ENCODE measurements around the gene CEP78.

CEP78 gene

DNA sequence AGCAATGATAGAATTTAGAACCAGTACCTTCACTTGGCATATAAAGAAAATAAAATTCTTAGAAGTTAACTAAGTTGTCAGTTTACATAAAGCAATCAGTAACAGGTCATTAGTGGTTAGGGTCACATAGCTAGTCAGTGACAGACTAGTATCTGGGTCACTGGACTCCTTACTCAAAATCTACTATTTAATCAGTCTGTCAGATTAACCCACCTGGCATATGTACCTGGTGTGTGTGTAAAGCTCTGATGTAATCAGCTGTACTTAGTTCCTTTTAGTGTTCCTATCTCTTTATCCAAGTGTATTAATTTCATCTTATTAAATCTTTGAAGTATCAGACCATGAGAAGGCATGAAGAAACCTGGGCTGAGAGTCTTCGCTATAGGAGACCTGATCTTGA, 7.3 kb downstream of the CEP78 start:
- no peak for DNase-seq (ENCODE audit: low spot score)
- H3K27ac Mint-ChIP-seq: no peak overlapping the region
- H3K27me3 Mint-ChIP-seq (ENCODE audit: low read depth): no peaks in the 10 kb centered on the region
- peaks cover 51% of the 10 kb centered on the region for H3K36me3 Mint-ChIP-seq (ENCODE audit: low read depth)
- H3K9me3 Mint-ChIP-seq: no peaks in the 10 kb centered on the region
- H3K4me3 Mint-ChIP-seq: no peak overlapping the region
- H3K4me1 Mint-ChIP-seq (ENCODE audit: low read depth): peaks cover 29% of the 10 kb centered on the region

DNA sequence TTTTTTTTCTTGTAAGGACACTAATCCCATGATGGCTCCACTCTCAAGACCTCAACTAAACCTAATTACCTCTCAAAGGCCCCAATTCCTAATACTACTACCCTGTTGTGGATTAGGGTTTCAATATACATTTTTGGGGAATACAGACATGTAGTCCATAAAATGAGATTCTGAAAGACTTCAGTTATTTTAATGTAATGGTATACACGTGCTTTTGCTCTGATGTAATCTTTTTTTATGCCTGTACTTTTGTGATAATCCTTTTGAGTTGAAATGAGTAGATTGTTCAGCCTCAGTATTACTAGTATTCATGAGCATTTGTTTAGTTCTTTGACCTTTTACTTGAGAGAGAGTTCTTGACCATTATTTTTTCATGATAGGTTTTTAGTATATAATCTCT, 9.5 kb downstream of the CEP78 start:
- Mint-ChIP-seq H3K27me3 (ENCODE audit: low read depth) (no peaks in the 10 kb centered on the region), H3K36me3 (ENCODE audit: low read depth) (peaks cover 50% of the 10 kb centered on the region), H3K9me3 (no peaks in the 10 kb centered on the region), H3K27ac (no peak overlapping the region), H3K4me1 (ENCODE audit: low read depth) (peaks cover 17% of the 10 kb centered on the region), H3K4me3 (no peak overlapping the region)
- DNase-seq (ENCODE audit: low spot score): no peak

DNA sequence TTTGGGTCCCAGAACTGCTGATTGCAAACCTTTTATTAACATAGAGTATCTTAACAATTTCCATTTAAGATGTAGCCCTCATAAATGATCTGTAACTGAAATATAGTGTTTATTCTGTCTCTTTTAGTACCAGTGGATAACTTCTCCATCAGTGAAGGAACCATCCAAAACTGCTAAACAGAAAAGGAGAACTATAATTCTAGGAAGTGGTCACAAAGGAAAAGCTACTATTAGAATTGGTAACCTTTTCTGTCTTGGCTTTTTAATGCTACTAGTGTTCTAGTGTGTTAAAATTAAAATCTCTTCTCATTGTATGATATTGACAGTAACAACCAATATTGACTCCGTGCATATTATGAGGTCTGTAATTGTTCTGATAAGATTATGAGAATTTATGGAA, 12.8 kb downstream of the CEP78 start:
- no peaks in the 10 kb centered on the region for H3K27me3 Mint-ChIP-seq (ENCODE audit: low read depth)
- H3K36me3 Mint-ChIP-seq (ENCODE audit: low read depth): peaks cover 41% of the 10 kb centered on the region
- no peak overlapping the region for H3K27ac Mint-ChIP-seq
- DNase-seq (ENCODE audit: low spot score): no peak
- no peaks in the 10 kb centered on the region for H3K9me3 Mint-ChIP-seq
- H3K4me3 Mint-ChIP-seq: no peak overlapping the region
- peaks cover 9% of the 10 kb centered on the region for H3K4me1 Mint-ChIP-seq (ENCODE audit: low read depth)

DNA sequence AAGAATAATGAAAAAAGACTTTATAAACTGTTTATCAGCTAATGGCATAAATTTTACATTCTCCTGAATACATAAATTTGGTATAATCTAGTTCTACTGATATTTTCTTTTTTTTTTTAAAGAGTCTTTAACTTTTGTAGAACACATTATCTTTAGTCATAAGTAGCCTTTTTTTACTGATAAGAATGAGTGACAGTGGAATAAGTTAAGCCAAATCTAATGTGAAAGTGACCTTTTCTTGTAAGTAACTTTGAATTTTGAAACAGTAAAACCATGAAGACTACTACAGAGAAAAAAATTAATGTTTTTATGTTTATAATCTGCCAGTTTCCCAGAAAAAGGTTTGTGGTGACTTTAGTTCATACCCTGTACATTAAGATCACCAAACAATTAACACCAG, 13.7 kb downstream of the CEP78 start:
- Mint-ChIP-seq H3K9me3 (no peaks in the 10 kb centered on the region), H3K27ac (no peak overlapping the region), H3K4me3 (no peak overlapping the region), H3K4me1 (ENCODE audit: low read depth) (peaks cover 9% of the 10 kb centered on the region), H3K27me3 (ENCODE audit: low read depth) (no peaks in the 10 kb centered on the region), H3K36me3 (ENCODE audit: low read depth) (peaks cover 41% of the 10 kb centered on the region)
- no peak for DNase-seq (ENCODE audit: low spot score)

DNA sequence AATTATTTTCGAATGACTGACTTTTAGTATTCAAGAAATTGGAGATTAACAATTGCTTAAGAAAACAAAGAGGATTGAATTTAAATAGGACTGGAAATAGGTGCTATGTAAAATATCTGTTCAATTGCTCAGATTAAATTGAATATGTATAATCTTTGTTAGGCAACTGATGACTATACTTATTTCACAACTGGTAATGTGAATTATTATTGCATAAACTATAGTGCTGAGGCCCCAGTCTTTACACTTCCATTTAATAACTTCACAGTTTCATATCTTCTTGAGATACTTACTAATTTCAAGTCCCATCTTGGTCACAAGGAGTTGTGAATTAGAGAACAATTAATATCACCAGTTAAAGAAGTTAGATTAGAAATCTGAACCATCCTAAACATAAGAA, 16.7 kb downstream of the CEP78 start:
- H3K27me3 Mint-ChIP-seq (ENCODE audit: low read depth): no peaks in the 10 kb centered on the region
- H3K4me1 Mint-ChIP-seq (ENCODE audit: low read depth): peaks cover 3% of the 10 kb centered on the region
- H3K4me3 Mint-ChIP-seq: no peak overlapping the region
- DNase-seq (ENCODE audit: low spot score): no peak
- H3K27ac Mint-ChIP-seq: no peak overlapping the region
- H3K36me3 Mint-ChIP-seq (ENCODE audit: low read depth): peaks cover 28% of the 10 kb centered on the region
- no peaks in the 10 kb centered on the region for H3K9me3 Mint-ChIP-seq

DNA sequence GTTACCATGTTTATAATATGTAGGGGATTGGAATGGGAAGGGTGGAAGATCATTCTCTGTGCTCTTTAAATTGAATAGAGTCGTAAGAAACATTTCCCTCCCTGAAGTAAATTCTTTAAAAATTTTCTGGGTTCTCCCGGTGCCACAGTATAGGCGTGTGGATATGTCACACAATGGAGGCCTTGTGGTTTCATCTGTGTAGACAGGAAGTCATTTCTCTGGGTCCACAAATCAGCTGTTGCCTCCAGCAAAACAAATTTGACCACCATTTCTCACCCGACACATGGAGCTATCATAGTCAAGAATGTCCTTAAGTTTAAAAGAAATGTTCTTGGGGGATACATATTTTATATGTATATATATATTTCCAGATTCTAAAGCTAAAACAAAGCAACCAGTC, 17.4 kb downstream of the CEP78 start:
- H3K27me3 Mint-ChIP-seq (ENCODE audit: low read depth): no peaks in the 10 kb centered on the region
- no peak for DNase-seq (ENCODE audit: low spot score)
- peaks cover 3% of the 10 kb centered on the region for H3K4me1 Mint-ChIP-seq (ENCODE audit: low read depth)
- H3K36me3 Mint-ChIP-seq (ENCODE audit: low read depth): peaks cover 25% of the 10 kb centered on the region
- no peaks in the 10 kb centered on the region for H3K9me3 Mint-ChIP-seq
- H3K27ac Mint-ChIP-seq: no peak overlapping the region
- no peak overlapping the region for H3K4me3 Mint-ChIP-seq

DNA sequence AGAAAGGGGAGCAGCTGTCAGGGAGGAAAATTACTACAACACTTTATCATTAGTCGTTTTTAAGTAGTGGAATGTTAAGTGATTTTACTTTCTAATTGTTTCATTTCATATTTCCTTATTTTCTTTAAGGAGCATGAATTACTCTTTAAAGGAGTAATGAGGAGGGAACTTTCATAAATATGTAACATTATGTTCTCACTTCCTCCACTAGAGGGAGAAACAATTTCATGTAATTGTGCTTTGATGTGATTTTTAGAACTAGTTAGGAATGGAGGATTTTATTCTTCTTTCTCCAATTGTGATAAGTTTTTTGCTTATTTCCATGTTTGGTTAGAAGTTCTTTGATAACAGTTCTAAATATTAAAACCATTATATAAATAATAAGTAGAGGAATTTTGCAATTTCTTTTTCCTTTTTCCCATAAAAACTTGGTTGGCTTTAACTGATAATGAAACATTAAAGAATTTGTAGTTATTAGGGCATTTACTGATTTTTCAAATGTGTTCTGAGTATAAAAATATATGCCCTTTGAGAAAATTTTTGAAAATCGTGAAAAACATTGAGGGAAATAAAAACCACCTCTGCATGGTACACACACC, 25.6 kb downstream of the CEP78 start:
- Mint-ChIP-seq H3K4me3 (no peak overlapping the region), H3K4me1 (ENCODE audit: low read depth) (no peaks in the 10 kb centered on the region), H3K27ac (no peak overlapping the region), H3K27me3 (ENCODE audit: low read depth) (no peaks in the 10 kb centered on the region), H3K9me3 (no peaks in the 10 kb centered on the region), H3K36me3 (ENCODE audit: low read depth) (peaks cover 21% of the 10 kb centered on the region)
- DNase-seq (ENCODE audit: low spot score): no peak

DNA sequence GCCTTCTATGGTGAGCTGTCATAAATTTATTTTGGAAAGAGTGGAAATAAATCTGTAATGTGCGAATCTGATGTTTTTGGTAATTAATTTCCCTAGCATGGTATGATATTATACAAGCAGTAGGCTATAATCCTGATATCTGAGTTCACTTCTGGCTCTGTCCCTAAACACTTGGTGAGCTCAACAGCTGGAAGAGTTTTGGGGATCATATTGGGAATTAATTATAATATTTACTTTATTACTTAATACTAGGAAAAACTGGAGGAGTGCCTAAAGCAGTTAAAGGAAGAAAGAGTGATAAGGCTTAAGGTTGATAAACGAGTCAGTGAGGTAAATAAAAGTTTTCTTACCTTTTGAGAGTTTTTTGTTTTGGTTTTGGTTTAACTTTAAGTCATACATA, 26.8 kb downstream of the CEP78 start:
- Mint-ChIP-seq H3K9me3 (no peaks in the 10 kb centered on the region), H3K4me1 (ENCODE audit: low read depth) (no peaks in the 10 kb centered on the region), H3K27me3 (ENCODE audit: low read depth) (no peaks in the 10 kb centered on the region), H3K27ac (no peak overlapping the region), H3K36me3 (ENCODE audit: low read depth) (peaks cover 25% of the 10 kb centered on the region), H3K4me3 (no peak overlapping the region)
- no peak for DNase-seq (ENCODE audit: low spot score)

DNA sequence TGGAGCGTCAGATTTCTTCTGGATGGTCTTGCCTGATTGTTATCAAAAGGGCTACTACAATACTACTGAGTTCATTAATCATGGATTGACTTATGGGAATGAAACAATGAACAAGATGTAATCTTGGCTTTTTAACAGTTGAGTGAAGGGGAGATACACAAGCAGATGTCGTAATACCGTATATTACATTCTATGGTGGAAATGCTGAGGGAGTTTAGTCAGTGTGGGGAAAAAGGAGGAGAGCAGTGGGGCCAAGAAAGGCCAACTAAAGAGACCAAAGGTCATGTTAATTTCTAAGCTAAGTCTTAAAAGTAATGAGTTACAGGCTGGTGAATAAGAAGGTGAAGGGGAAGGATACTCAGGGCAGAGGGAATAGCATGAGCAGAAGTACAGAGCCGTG, 32.0 kb downstream of the CEP78 start:
- H3K27me3 Mint-ChIP-seq (ENCODE audit: low read depth): no peaks in the 10 kb centered on the region
- no peak for DNase-seq (ENCODE audit: low spot score)
- no peak overlapping the region for H3K4me3 Mint-ChIP-seq
- no peaks in the 10 kb centered on the region for H3K9me3 Mint-ChIP-seq
- peaks cover 39% of the 10 kb centered on the region for H3K36me3 Mint-ChIP-seq (ENCODE audit: low read depth)
- H3K27ac Mint-ChIP-seq: no peak overlapping the region
- no peaks in the 10 kb centered on the region for H3K4me1 Mint-ChIP-seq (ENCODE audit: low read depth)

DNA sequence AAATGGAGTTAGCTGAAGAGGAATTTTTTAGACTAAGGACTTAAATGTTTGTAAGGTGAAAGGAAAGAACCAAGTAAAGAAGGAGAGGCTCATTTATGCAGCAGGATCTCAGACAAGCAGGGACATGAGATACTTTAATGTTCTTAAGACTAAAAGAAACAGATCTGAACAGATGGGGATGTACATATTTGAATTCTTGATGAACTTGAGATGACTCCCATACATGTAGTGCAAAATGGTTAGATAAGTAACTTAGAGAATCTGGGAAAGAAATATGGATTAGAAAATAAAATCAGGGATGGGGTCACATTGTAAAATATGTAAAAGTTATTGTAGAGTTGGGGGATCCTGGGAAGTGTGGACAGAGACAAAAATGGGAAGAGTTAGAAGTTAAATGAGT, 33.9 kb downstream of the CEP78 start:
- Mint-ChIP-seq H3K9me3 (no peaks in the 10 kb centered on the region), H3K27ac (no peak overlapping the region), H3K36me3 (ENCODE audit: low read depth) (peaks cover 38% of the 10 kb centered on the region), H3K27me3 (ENCODE audit: low read depth) (no peaks in the 10 kb centered on the region), H3K4me3 (no peak overlapping the region), H3K4me1 (ENCODE audit: low read depth) (no peaks in the 10 kb centered on the region)
- DNase-seq (ENCODE audit: low spot score): no peak

DNA sequence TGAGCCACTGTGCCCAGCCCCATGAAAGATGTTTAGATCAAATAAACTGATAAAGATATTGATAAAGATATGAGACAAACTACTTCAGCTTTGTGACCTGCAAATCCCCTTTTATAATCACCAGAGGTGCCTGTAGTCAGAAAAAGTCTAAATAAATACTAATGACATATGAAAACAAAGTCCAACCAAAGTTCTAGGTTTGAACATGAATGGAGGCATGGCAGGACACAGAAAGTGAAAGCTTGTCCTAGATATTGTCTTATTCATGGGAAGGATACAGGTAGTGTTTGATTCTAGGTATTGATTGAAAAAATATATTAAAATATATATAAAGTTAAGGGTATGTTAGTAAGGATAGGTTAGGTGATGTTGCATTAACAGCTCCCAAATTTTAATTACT, 36.4 kb downstream of the CEP78 start:
- no peaks in the 10 kb centered on the region for H3K4me1 Mint-ChIP-seq (ENCODE audit: low read depth)
- H3K4me3 Mint-ChIP-seq: no peak overlapping the region
- no peak for DNase-seq (ENCODE audit: low spot score)
- H3K36me3 Mint-ChIP-seq (ENCODE audit: low read depth): peaks cover 23% of the 10 kb centered on the region
- H3K9me3 Mint-ChIP-seq: no peaks in the 10 kb centered on the region
- H3K27me3 Mint-ChIP-seq (ENCODE audit: low read depth): no peaks in the 10 kb centered on the region
- H3K27ac Mint-ChIP-seq: no peak overlapping the region

DNA sequence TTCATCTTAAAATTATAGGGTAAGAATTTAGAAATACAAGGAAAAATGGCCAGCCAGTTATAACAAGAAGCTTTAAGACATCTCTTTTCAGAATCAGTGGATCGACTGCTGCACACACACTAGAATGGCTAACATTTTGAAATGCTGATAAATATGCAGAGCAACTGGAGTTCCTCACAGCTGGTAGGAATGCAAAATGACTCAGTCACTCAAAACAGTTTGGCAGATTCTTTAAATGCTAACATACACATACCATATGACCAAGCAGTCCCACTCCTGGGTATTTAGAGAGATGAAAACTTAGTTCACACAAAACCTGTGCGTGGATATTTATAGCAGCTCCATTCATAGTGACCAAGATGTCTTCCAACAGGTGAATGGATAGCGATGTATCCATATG, 37.9 kb downstream of the CEP78 start:
- H3K4me1 Mint-ChIP-seq (ENCODE audit: low read depth): peaks cover 4% of the 10 kb centered on the region
- H3K9me3 Mint-ChIP-seq: no peaks in the 10 kb centered on the region
- no peak overlapping the region for H3K27ac Mint-ChIP-seq
- no peak for DNase-seq (ENCODE audit: low spot score)
- H3K4me3 Mint-ChIP-seq: no peak overlapping the region
- no peaks in the 10 kb centered on the region for H3K27me3 Mint-ChIP-seq (ENCODE audit: low read depth)
- H3K36me3 Mint-ChIP-seq (ENCODE audit: low read depth): peaks cover 16% of the 10 kb centered on the region

DNA sequence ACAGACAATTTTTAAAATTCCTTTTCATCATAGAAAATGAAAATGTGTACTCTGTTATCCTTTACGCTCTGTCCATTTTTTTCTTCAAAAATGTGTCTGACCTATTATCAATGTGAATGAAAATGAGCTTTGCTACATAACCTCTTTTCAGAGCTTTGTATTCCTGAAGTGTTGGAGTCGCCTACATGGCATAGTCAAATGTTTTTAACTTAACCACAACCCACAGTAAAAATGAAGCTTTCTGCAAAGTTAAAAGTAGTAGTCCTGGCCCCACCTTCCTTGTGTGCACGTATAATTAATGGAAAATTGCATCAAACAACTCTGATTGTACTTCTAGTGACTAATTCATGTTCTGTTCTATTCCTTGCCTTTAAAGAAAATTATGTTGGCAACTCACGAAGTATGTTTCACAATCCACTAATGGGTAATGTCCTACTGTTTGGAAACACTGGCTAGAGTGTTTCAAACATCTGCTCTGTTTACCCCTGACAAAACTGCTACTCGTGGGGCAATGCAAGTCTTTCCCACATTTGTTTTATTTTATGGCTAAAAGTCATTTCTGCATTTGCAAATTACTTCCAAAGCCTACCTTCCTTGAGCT, 42.4 kb downstream of the CEP78 start:
- Mint-ChIP-seq H3K27me3 (ENCODE audit: low read depth) (no peaks in the 10 kb centered on the region), H3K36me3 (ENCODE audit: low read depth) (peaks cover 3% of the 10 kb centered on the region), H3K4me3 (no peak overlapping the region), H3K9me3 (no peaks in the 10 kb centered on the region), H3K27ac (no peak overlapping the region), H3K4me1 (ENCODE audit: low read depth) (peaks cover 4% of the 10 kb centered on the region)
- DNase-seq (ENCODE audit: low spot score): no peak

DNA sequence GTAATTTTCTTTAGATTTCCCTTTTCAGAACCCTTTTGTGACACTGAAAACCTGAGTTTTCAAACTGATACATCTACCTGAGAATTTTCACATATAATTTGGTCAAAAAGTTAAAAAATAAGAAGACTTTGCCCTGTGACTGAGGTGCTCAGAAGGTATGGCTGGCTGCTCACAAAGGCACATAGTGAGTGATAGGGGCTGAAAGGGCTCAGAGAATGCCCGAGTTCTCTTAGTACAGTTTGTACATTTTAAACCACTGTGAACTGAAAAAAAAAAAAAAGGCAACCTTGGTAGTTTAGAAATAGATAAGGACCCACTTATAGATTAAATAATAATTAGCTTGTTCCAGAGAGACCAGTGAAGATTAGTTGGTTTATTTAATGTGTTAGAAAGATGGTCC, 42.9 kb downstream of the CEP78 start:
- H3K36me3 Mint-ChIP-seq (ENCODE audit: low read depth): peaks cover 7% of the 10 kb centered on the region
- no peaks in the 10 kb centered on the region for H3K9me3 Mint-ChIP-seq
- no peak for DNase-seq (ENCODE audit: low spot score)
- no peak overlapping the region for H3K27ac Mint-ChIP-seq
- no peak overlapping the region for H3K4me3 Mint-ChIP-seq
- H3K4me1 Mint-ChIP-seq (ENCODE audit: low read depth): peaks cover 4% of the 10 kb centered on the region
- no peaks in the 10 kb centered on the region for H3K27me3 Mint-ChIP-seq (ENCODE audit: low read depth)

DNA sequence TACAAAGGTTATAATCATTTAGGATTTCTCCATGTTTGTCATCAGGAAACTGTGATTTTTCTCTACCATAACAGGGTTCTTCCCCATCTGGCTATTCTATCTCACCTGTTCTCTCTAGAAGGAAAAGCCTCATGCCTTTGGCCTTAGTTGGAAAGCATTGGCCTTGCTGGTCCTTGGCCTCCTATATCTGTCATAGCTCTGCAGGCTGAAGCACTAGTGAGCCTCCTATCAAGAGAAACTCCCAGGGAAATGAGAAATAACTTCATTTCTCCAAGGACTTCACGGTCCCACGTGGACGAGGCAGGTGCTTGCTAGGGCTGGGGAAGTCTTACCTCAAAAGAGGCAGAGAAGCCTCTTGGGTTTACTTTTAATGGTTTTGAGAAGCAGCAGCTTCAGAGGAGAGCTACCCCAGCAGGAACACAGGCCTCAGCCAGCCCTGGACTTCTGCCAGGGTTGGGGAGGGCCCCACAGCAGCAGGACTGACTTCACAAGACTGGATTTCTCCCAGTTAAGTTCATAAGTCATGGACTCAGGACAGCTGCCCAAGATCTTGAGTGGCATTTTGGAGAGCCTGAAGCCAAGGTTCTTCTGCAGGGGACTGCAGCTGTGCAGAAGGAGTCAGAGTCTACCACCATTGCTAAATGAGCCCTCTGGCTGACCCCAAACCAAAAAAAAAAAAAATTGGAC, 45.2 kb downstream of the CEP78 start:
- H3K9me3 Mint-ChIP-seq: no peaks in the 10 kb centered on the region
- peaks cover 4% of the 10 kb centered on the region for H3K4me1 Mint-ChIP-seq (ENCODE audit: low read depth)
- no peak overlapping the region for H3K27ac Mint-ChIP-seq
- H3K4me3 Mint-ChIP-seq: no peak overlapping the region
- no peaks in the 10 kb centered on the region for H3K27me3 Mint-ChIP-seq (ENCODE audit: low read depth)
- no peak for DNase-seq (ENCODE audit: low spot score)
- H3K36me3 Mint-ChIP-seq (ENCODE audit: low read depth): peaks cover 6% of the 10 kb centered on the region

Measured in T-helper 2 cell treated with Interferon-gamma antibody and Interleukin-4, amounts not matched to agents 5 μg/mL and 100 μg/mL, for 36 hours (primary cell).